OCI-LY1 (cell line): ENCODE measurements around the gene ZNF771.

Experiments
- CTCF ChIP-seq: fragments of 200-600 bp; sonication (generic), shearing (Covaris generic); IDR thresholded peaks from 2 replicates; pipeline ENCODE4 v1.5.1; 2017; ENCODE audit warnings: mild to moderate bottlenecking, antibody characterized with exemption, low read length, moderate library complexity, mixed read lengths
- EZH2 ChIP-seq: fragments of 200-600 bp; sonication (generic), shearing (Covaris generic); IDR thresholded peaks from 2 replicates; pipeline ENCODE4 v1.8.0; 2017; ENCODE audit warnings: borderline replicate concordance, mixed run types, mild to moderate bottlenecking, antibody characterized with exemption, low read length, moderate library complexity, mixed read lengths

- TF ChIP-seq CTCF, result no peak
- no peak for TF ChIP-seq EZH2
Observed at GRCh38 chr16:30367349-30368009, 39.9 kb upstream of the ZNF771 start.
